Liver (tissue), 3 donors: ENCODE results near the gene CYLD.

Source experiments
- CTCF ChIP-seq: fragments of 150-350 bp; IDR thresholded peaks from 2 replicates; pipeline ENCODE4 v1.5.1; 2017; ENCODE audit warnings: improper control_type of control experiment, low read depth, low read length; ENCODE audit not compliant: missing input control
- FOXA1 ChIP-seq: IDR thresholded peaks from 2 replicates; pipeline ENCODE4 v1.6.1; 2016; ENCODE audit warnings: antibody characterized with exemption
- MAX ChIP-seq: IDR thresholded peaks from 2 replicates; pipeline ENCODE4 v1.6.1; 2016; ENCODE audit warnings: antibody characterized with exemption
- NR2F2 ChIP-seq: IDR thresholded peaks from 2 replicates; pipeline ENCODE4 v1.6.1; 2016; ENCODE audit warnings: antibody characterized with exemption
- RAD21 ChIP-seq, 2 donors: IDR thresholded peaks; 2 replicates each; pipeline ENCODE4 v1.6.1; 2016; ENCODE audit warnings: antibody characterized with exemption in 2 of 2, mild to moderate bottlenecking in 2 of 2
- REST ChIP-seq: IDR thresholded peaks from 2 replicates; pipeline ENCODE4 v1.6.1; 2016; ENCODE audit warnings: antibody characterized with exemption, mild to moderate bottlenecking
- TAF1 ChIP-seq: conservative IDR thresholded peaks from 2 replicates; pipeline ENCODE4 v1.6.1; 2016; ENCODE audit warnings: antibody characterized with exemption, mild to moderate bottlenecking
- donor health status: healthy.
- donor health status: healthy.

- TF ChIP-seq TAF1, result no peak
- no peak for TF ChIP-seq MAX
- no peak for TF ChIP-seq REST
- TF ChIP-seq CTCF, result no peak
- no peak for TF ChIP-seq FOXA1
- TF ChIP-seq NR2F2, result no peak
- TF ChIP-seq RAD21 (IDR thresholded peaks at IDR 0.05), result no peak
Observed at GRCh38 chr16:50846511-50846910, 104.6 kb downstream of the CYLD start.
